K562 (cell line): ENCODE measurements around the gene DYRK1A. TPM values are rescaled to one million over a fixed set of nuclear protein-coding genes. Genes with fewer than 3 reads are reported as not detected.

Experiments
- CSDE1 ChIP-seq, 2 experiments: fragments of 450-650 bp; IDR thresholded peaks; 2 replicates each; pipeline ENCODE4 v1.6.1; 2016; ENCODE audit warnings: mild to moderate bottlenecking in 1 of 2
- GTF2E2 ChIP-seq: fragments of 200-800 bp; sonication (Bioruptor generic); IDR thresholded peaks from 2 replicates; pipeline ENCODE4 v1.6.1; 2016; ENCODE audit warnings: missing genetic modification characterization, missing compliant biosample characterization
- HNRNPH1 ChIP-seq: fragments of 200-400 bp; formaldehyde crosslinking; optimal IDR thresholded peaks from 2 replicates; pipeline ENCODE3; 2017; ENCODE audit warnings: low read depth, mild to moderate bottlenecking, low read length, moderate library complexity
- HOXB6 ChIP-seq: fragments of 250-450 bp; sonication (Bioruptor Pico); IDR thresholded peaks from 2 replicates; pipeline ENCODE4 v1.5.1; 2022; ENCODE audit warnings: mild to moderate bottlenecking, borderline replicate concordance
- MECOM ChIP-seq: fragments of 250-450 bp; sonication (Bioruptor Pico); IDR thresholded peaks from 2 replicates; pipeline ENCODE4 v1.8.0; 2022; ENCODE audit warnings: inconsistent platforms
- NR2F6 ChIP-seq: fragments of 450-650 bp; formaldehyde crosslinking; IDR thresholded peaks from 2 replicates; pipeline ENCODE4 v1.4.0; 2020; ENCODE audit warnings: mild to moderate bottlenecking
- RBBP5 ChIP-seq: fragments of 200-600 bp; sonication (generic); IDR thresholded peaks from 2 replicates; pipeline ENCODE4 v1.6.1; 2012; ENCODE audit warnings: borderline replicate concordance, mild to moderate bottlenecking, low read length, control low read depth, inconsistent platforms; ENCODE audit not compliant: insufficient read depth, poor library complexity, severe bottlenecking
- RBM22 ChIP-seq: fragments of 200-400 bp; formaldehyde crosslinking; IDR thresholded peaks from 2 replicates; pipeline ENCODE4 v1.6.1; 2018; ENCODE audit warnings: low read length, low read depth; ENCODE audit not compliant: poor library complexity, severe bottlenecking
- SAFB ChIP-seq: fragments of 200-400 bp; formaldehyde crosslinking; IDR thresholded peaks from 2 replicates; pipeline ENCODE4 v1.6.1; 2017; ENCODE audit warnings: low read depth, low read length, borderline replicate concordance
- SIN3A ChIP-seq, 2 experiments: fragments of 150-350 bp in 1 of 2; IDR thresholded peaks; 2 replicates each; pipeline ENCODE4 v1.6.1; 2011 to 2016; ENCODE audit warnings: borderline replicate concordance in 2 of 2, low read depth in 2 of 2, low read length in 2 of 2, mild to moderate bottlenecking in 2 of 2, moderate library complexity in 2 of 2; ENCODE audit not compliant: control insufficient read depth in 1 of 2
- TFAM ChIP-seq: fragments of 250-450 bp; sonication (Bioruptor Pico); conservative IDR thresholded peaks from 2 replicates; pipeline ENCODE4 v1.5.0; 2021; ENCODE audit warnings: mild to moderate bottlenecking, moderate library complexity
- ZNF133 ChIP-seq: fragments of 250-450 bp; sonication (Bioruptor Pico); IDR thresholded peaks from 2 replicates; pipeline ENCODE4 v1.4.0; 2020; ENCODE audit warnings: mild to moderate bottlenecking
- ZNF212 ChIP-seq: fragments of 450-650 bp; formaldehyde crosslinking; IDR thresholded peaks from 2 replicates; pipeline ENCODE4 v1.4.0; 2020; ENCODE audit warnings: mild to moderate bottlenecking
- ZSCAN32 ChIP-seq: fragments of 450-650 bp; formaldehyde crosslinking; IDR thresholded peaks from 2 replicates; pipeline ENCODE4 v1.4.0; 2020; ENCODE audit warnings: mild to moderate bottlenecking, moderate library complexity
- polyA plus RNA-seq, 8 experiments: library from polyadenylated mRNA; depleted of rRNA in 4 of 8; stranded (reverse) in 5 of 8; unstranded in 3 of 8; fragments of >200 nt; fragmentation: Nextera tagmentation in 2 of 8; fragmentation: Illumina TruSeq in 1 of 8; extraction: Ambion mirVana in 2 of 8; extraction: Trizol in 1 of 8; gene quantifications; 2 replicates each; pipeline versions ENCODE4 v1.2.1 to v1.2.3, GENCODE V29; 2011 to 2014; ENCODE audit warnings: inconsistent platforms in 1 of 8, missing spikeins in 1 of 8
- total RNA-seq, 7 experiments: library from RNA; depleted of rRNA in 6 of 7; stranded (reverse); fragments of >200 nt in 6 of 7; fragmentation: Illumina TruSeq in 2 of 7; extraction: Trizol in 2 of 7; gene quantifications; 2 replicates each; pipeline versions ENCODE4 v1.2.1 to v1.2.3, GENCODE V29; 2011 to 2021; ENCODE audit warnings: low replicate concordance in 1 of 7
- TF ChIP-seq, protein P1 (sequence below): fragments of 250-450 bp; sonication (Bioruptor Pico); IDR thresholded peaks from 2 replicates; pipeline ENCODE4 v1.5.0; 2022; ENCODE audit warnings: mild to moderate bottlenecking
- TF ChIP-seq, protein P2 (sequence below): fragments of 450-650 bp; conservative IDR thresholded peaks from 2 replicates; pipeline ENCODE4 v1.6.1; 2016; ENCODE audit warnings: missing genetic modification characterization, low read depth, mild to moderate bottlenecking, control low read depth, missing compliant biosample characterization
- TF ChIP-seq, protein P3 (sequence below): IDR thresholded peaks from 2 replicates; pipeline ENCODE4 v1.6.1; 2011; ENCODE audit warnings: borderline replicate concordance, low read depth, mild to moderate bottlenecking, moderate library complexity, low read length; ENCODE audit not compliant: insufficient read depth, poor library complexity, severe bottlenecking

DYRK1A gene
- total and polyA plus RNA-seq, 9 of the 15 experiments (the other 6 are each of a cell fraction or from before 2014, with no cell fraction given) = 3.7 to 64.8 (median 42.3) TPM

DNA sequence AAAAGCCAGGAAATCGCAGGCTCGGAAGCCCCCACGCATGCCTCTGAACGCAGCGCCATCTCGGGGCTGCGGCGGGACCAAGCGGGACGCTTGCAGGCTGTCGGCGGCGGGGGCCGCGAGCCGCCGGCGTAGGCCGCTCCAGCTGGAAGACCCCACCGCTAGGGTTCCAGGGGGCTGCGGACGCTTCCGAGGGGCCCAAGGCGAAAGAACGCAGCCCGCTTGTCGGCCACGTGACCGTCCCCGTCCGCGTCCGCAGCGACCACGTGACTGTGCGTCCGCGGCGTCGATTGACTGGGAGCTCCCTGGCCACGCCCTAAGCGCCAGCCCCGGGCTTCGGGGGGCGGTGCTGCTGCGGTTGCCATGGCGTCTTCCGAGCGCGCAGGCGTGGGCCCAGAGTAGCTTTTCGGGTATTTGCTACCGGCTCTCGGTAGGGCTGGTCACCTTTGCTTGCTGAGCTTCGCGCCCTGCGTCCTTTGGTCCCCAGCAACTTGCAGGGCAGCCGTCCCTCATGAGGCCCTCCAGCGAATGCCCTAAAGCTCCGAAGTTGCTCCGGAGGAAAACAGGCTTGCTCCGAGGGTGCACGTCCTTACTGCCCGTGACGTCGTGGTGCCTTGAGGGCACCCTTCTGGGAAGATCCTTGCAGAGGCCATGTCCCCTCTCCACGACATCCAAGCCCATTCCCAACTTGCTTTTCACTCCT is 197.2 kb downstream of the DYRK1A start (continued):
- TF ChIP-seq SAFB (no peak), TFAM (CRISPR knock-in tag) (no peak), SIN3A (IDR thresholded peaks at IDR 0.05; ENCODE audit: borderline replicate concordance in 2 of 2, control insufficient read depth in 1 of 2, low read depth in 2 of 2, low read length in 2 of 2) (peak in 1 of 2 experiments; percentile 67; a peak in 1 of 4 replicates), RBBP5 (peak; percentile 93), RBM22 (peak; percentile 90), ZNF133 (CRISPR knock-in tag) (no peak), ZNF212 (CRISPR knock-in tag) (no peak), ZSCAN32 (CRISPR knock-in tag) (no peak), CSDE1 (IDR thresholded peaks at IDR 0.05) (peak in 1 of 2 experiments; percentile 86; a peak in 2 of 4 replicates), GTF2E2 (tag) (peak; percentile 79), HNRNPH1 (no peak), MECOM (CRISPR knock-in tag) (0 out of 2 replicates have a peak, but pooled peaks have one; percentile 49), HOXB6 (CRISPR knock-in tag) (no peak), NR2F6 (CRISPR knock-in tag) (no peak)
- TF ChIP-seq, protein P1, sequence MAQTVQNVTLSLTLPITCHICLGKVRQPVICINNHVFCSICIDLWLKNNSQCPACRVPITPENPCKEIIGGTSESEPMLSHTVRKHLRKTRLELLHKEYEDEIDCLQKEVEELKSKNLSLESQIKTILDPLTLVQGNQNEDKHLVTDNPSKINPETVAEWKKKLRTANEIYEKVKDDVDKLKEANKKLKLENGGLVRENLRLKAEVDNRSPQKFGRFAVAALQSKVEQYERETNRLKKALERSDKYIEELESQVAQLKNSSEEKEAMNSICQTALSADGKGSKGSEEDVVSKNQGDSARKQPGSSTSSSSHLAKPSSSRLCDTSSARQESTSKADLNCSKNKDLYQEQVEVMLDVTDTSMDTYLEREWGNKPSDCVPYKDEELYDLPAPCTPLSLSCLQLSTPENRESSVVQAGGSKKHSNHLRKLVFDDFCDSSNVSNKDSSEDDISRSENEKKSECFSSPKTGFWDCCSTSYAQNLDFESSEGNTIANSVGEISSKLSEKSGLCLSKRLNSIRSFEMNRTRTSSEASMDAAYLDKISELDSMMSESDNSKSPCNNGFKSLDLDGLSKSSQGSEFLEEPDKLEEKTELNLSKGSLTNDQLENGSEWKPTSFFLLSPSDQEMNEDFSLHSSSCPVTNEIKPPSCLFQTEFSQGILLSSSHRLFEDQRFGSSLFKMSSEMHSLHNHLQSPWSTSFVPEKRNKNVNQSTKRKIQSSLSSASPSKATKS (CRISPR knock-in tag) = no peak
- TF ChIP-seq, protein P2, sequence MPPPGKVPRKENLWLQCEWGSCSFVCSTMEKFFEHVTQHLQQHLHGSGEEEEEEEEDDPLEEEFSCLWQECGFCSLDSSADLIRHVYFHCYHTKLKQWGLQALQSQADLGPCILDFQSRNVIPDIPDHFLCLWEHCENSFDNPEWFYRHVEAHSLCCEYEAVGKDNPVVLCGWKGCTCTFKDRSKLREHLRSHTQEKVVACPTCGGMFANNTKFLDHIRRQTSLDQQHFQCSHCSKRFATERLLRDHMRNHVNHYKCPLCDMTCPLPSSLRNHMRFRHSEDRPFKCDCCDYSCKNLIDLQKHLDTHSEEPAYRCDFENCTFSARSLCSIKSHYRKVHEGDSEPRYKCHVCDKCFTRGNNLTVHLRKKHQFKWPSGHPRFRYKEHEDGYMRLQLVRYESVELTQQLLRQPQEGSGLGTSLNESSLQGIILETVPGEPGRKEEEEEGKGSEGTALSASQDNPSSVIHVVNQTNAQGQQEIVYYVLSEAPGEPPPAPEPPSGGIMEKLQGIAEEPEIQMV (tag) = peak; percentile 99
- TF ChIP-seq, protein P3, sequence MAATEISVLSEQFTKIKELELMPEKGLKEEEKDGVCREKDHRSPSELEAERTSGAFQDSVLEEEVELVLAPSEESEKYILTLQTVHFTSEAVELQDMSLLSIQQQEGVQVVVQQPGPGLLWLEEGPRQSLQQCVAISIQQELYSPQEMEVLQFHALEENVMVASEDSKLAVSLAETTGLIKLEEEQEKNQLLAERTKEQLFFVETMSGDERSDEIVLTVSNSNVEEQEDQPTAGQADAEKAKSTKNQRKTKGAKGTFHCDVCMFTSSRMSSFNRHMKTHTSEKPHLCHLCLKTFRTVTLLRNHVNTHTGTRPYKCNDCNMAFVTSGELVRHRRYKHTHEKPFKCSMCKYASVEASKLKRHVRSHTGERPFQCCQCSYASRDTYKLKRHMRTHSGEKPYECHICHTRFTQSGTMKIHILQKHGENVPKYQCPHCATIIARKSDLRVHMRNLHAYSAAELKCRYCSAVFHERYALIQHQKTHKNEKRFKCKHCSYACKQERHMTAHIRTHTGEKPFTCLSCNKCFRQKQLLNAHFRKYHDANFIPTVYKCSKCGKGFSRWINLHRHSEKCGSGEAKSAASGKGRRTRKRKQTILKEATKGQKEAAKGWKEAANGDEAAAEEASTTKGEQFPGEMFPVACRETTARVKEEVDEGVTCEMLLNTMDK = peak; percentile 76
